ENCODE measurements around the gene PFKFB4.

DNA sequence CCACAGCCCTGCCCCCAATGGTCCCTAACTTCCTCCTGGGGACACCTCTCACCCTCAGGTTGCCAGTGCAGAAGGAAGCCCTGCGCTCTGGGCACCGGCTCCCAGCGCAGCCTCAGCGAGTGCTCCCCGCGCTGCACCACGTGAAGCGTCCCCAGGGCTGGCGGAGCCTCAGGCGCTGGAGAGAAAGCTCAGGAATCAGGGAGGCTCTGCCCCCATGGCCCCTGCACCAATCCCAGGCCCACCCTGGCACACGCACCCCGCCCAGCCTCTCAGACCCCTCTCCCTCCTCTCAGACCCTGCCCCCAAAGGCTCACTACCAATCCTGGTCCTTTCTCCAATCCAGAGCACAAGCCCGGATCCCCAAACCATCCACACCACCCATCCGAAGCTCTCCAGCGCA, 31.6 kb upstream of the PFKFB4 start:
- TF ChIP-seq CTCF (IDR thresholded peaks at IDR 0.05 in 2 of 3, conservative IDR thresholded peaks at IDR 0.05 in 1 of 3; ENCODE audit: borderline replicate concordance in 1 of 3, insufficient read depth in 1 of 3, low read depth in 2 of 3, low read length in 2 of 3), result no peak
- no peak for TF ChIP-seq REST (IDR thresholded peaks at IDR 0.05; ENCODE audit: low read depth)
- no peak for TF ChIP-seq POLR2A (IDR thresholded peaks at IDR 0.05; ENCODE audit: borderline replicate concordance, extremely low read depth, insufficient read depth, insufficient read length)
- TF ChIP-seq POLR2AphosphoS5 (IDR thresholded peaks at IDR 0.05; ENCODE audit: low read depth, low read length), result no peak
- no peak for TF ChIP-seq EZH2 (IDR thresholded peaks at IDR 0.05)
- TF ChIP-seq MAX (IDR thresholded peaks at IDR 0.05), result no peak
